Smooth muscle cell (in vitro differentiated cells): ENCODE measurements around the gene EPHA3. TPM values are rescaled to one million over a fixed set of nuclear protein-coding genes. Genes with fewer than 3 reads are reported as not detected.

Experiments
- DNase-seq: peaks from one replicate; lab custom pipeline; 2025; ENCODE audit not compliant: unreplicated experiment; lab: John Stamatoyannopoulos, UW
- H2AFZ ChIP-seq: fragments of 200-600 bp; sonication (generic); 2 replicates; pipeline ENCODE4 v1.6.0; 2016; ENCODE audit warnings: antibody characterized with exemption, low read depth, mild to moderate bottlenecking
- H3F3A ChIP-seq: fragments of 200-600 bp; sonication (generic); 2 replicates; pipeline ENCODE4 v1.6.0; 2017; ENCODE audit warnings: antibody characterized with exemption, low read depth
- H3K27ac ChIP-seq: fragments of 200-600 bp; sonication (generic); 2 replicates; pipeline ENCODE4 v1.5.1; 2016; ENCODE audit warnings: low read depth, mild to moderate bottlenecking
- H3K27me3 ChIP-seq: fragments of 200-600 bp; sonication (generic); 2 replicates; pipeline ENCODE4 v1.6.1; 2016; ENCODE audit warnings: low read depth, mild to moderate bottlenecking
- H3K36me3 ChIP-seq: fragments of 200-600 bp; sonication (generic); 2 replicates; pipeline ENCODE4 v1.5.1; 2016; ENCODE audit warnings: low read depth
- H3K4me1 ChIP-seq: fragments of 200-600 bp; sonication (generic); 2 replicates; pipeline ENCODE4 v1.5.1; 2016; ENCODE audit warnings: low read depth
- H3K4me2 ChIP-seq: fragments of 200-600 bp; sonication (generic); 2 replicates; pipeline ENCODE4 v1.6.0; 2016; ENCODE audit warnings: mild to moderate bottlenecking
- H3K4me3 ChIP-seq: fragments of 200-600 bp; sonication (generic); 2 replicates; pipeline ENCODE4 v1.5.1; 2016; ENCODE audit warnings: mild to moderate bottlenecking
- H3K79me2 ChIP-seq: fragments of 200-600 bp; sonication (generic); 2 replicates; pipeline ENCODE4 v1.6.0; 2016; ENCODE audit warnings: low read depth, mild to moderate bottlenecking
- H3K9ac ChIP-seq: fragments of 200-600 bp; sonication (generic); 2 replicates; pipeline ENCODE4 v1.6.0; 2016; ENCODE audit warnings: low read depth
- H3K9me3 ChIP-seq: fragments of 200-600 bp; sonication (generic); replicated peaks from 2 replicates; pipeline ENCODE4 v1.5.1; 2016; ENCODE audit warnings: low read depth
- H4K20me1 ChIP-seq: fragments of 200-600 bp; sonication (generic); 2 replicates; pipeline ENCODE4 v1.6.0; 2016; ENCODE audit warnings: low read depth
- CTCF ChIP-seq: fragments of 200-600 bp; sonication (generic); IDR thresholded peaks from 2 replicates; pipeline ENCODE4 v1.5.1; 2017; ENCODE audit warnings: borderline replicate concordance, mild to moderate bottlenecking, antibody characterized with exemption; ENCODE audit not compliant: insufficient read depth, poor library complexity, severe bottlenecking
- WGBS: methylation state at CpG from one replicate; pipeline ENCODE4 v1.1.7; 2016; ENCODE audit warnings: low lambda C conversion rate; 5-methylcytosine and 5-hydroxymethylcytosine counted together
- polyA plus RNA-seq: library from polyadenylated mRNA; unstranded; fragments of >200 nt; fragmentation: Nextera tagmentation; extraction: Ambion mirVana; gene quantifications from 2 replicates; pipeline ENCODE4 v1.2.1, GENCODE V29; 2016
- total RNA-seq: library from RNA; depleted of rRNA; stranded (reverse); fragments of >200 nt; gene quantifications from 2 replicates; pipeline ENCODE4 v1.2.3, GENCODE V29; 2014

Gene EPHA3
- total and polyA plus RNA-seq, 2 experiments from 2014 or later: 0.62 to 1.7 TPM

DNA sequence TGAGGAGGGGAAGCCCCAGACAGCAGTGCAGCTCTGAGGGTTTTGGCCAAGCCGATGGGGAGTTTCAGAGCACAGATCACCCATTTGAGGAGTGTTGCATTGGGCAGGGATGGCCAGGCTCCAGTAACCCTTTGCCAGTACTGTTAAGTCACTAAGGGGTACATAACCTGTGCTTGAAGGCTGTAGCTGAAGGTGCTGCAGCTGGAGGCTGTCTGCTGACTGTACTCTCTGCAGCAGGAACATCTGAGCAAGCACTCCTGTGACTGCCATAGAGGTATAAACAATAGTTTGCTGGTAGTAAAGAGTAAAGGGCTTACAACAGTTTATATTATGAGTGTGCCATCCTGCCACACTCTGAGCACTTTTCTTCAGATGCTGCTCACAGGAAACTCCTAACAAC, 297.8 kb downstream of the EPHA3 start:
- no peak for TF ChIP-seq CTCF
- no peak overlapping the region for H3K4me3 ChIP-seq
- H3K9ac ChIP-seq: no peak overlapping the region
- no peak overlapping the region for H3K27ac ChIP-seq
- 67% methylated on average over 1 of the region's 1 CpG for WGBS
- no peaks in the 10 kb centered on the region for H4K20me1 ChIP-seq
- no peak overlapping the region for H2AFZ ChIP-seq
- H3K79me2 ChIP-seq: no peaks in the 10 kb centered on the region
- no peaks in the 10 kb centered on the region for H3K27me3 ChIP-seq
- H3F3A ChIP-seq: no peaks in the 10 kb centered on the region
- H3K4me1 ChIP-seq: peaks cover 10% of the 10 kb centered on the region
- no peak overlapping the region for H3K4me2 ChIP-seq
- no peaks in the 10 kb centered on the region for H3K9me3 ChIP-seq
- no peak for DNase-seq
- no peaks in the 10 kb centered on the region for H3K36me3 ChIP-seq

- H3K9ac ChIP-seq: no peak overlapping the region
- 54% methylated on average over 2 of the region's 2 CpGs for WGBS
- H3K27ac ChIP-seq: no peak overlapping the region
- no peaks in the 10 kb centered on the region for H3F3A ChIP-seq
- no peak overlapping the region for H3K4me3 ChIP-seq
- no peaks in the 10 kb centered on the region for H3K79me2 ChIP-seq
- H2AFZ ChIP-seq: no peak overlapping the region
- H3K4me2 ChIP-seq: peak overlapping the region; percentile 31
- no peak for DNase-seq
- no peaks in the 10 kb centered on the region for H3K36me3 ChIP-seq
- TF ChIP-seq CTCF: no peak
- H4K20me1 ChIP-seq: no peaks in the 10 kb centered on the region
- H3K4me1 ChIP-seq: peaks cover 11% of the 10 kb centered on the region
- no peaks in the 10 kb centered on the region for H3K27me3 ChIP-seq
- H3K9me3 ChIP-seq: no peaks in the 10 kb centered on the region
These were observed 298.2 kb downstream of the EPHA3 start for GRCh38 chr3:89405593-89405992.

- no peak overlapping the region for H2AFZ ChIP-seq
- no peak overlapping the region for H3K4me2 ChIP-seq
- H4K20me1 ChIP-seq: no peaks in the 10 kb centered on the region
- H3K36me3 ChIP-seq: no peaks in the 10 kb centered on the region
- WGBS: 62% methylated on average over 3 of the region's 3 CpGs
- H3K27ac ChIP-seq: no peak overlapping the region
- no peaks in the 10 kb centered on the region for H3K27me3 ChIP-seq
- H3F3A ChIP-seq: no peaks in the 10 kb centered on the region
- peaks cover 11% of the 10 kb centered on the region for H3K4me1 ChIP-seq
- H3K9ac ChIP-seq: no peak overlapping the region
- DNase-seq: no peak
- TF ChIP-seq CTCF: no peak
- no peaks in the 10 kb centered on the region for H3K9me3 ChIP-seq
- H3K79me2 ChIP-seq: no peaks in the 10 kb centered on the region
- no peak overlapping the region for H3K4me3 ChIP-seq
These were observed 303.8 kb downstream of the EPHA3 start for GRCh38 chr3:89411201-89411600.

- Histone ChIP-seq H3F3A (no peaks in the 10 kb centered on the region), H4K20me1 (no peaks in the 10 kb centered on the region), H3K9ac (no peak overlapping the region), H3K4me1 (peaks cover 3% of the 10 kb centered on the region), H3K9me3 (no peaks in the 10 kb centered on the region), H3K27me3 (no peaks in the 10 kb centered on the region), H3K4me3 (no peak overlapping the region), H3K79me2 (no peaks in the 10 kb centered on the region), H3K27ac (no peak overlapping the region), H3K4me2 (no peak overlapping the region), H2AFZ (no peak overlapping the region), H3K36me3 (no peaks in the 10 kb centered on the region)
- DNase-seq: no peak
- WGBS: 51% methylated on average over 4 of the region's 4 CpGs
- no peak for TF ChIP-seq CTCF
These were observed 306.8 kb downstream of the EPHA3 start for GRCh38 chr3:89414270-89414669.
